ENCODE measurements around the gene HCK.
"Not testable (repeated sequence)": the region's sequence is repeated elsewhere in the genome, so short reads cannot be mapped to it uniquely, and the experiment has no call there.

HCK gene

GRCh38 chr20:32109392-32110172 is 57.5 kb downstream of the HCK start, which contains the start of gene TM9SF4:
Gene TM9SF4, plus strand, starts transcription at chr20:32109714. Its CDS starts 27 bp downstream, at chr20:32109741.
- peak; percentile 86 to 87 for DNase-seq

GRCh38 chr20:32110173-32110704 is 58.2 kb downstream of the HCK start:
- DNase-seq = no peak

- no peak for DNase-seq
Measured at GRCh38 chr20:32110727-32111126, 58.7 kb downstream of the HCK start.

DNA sequence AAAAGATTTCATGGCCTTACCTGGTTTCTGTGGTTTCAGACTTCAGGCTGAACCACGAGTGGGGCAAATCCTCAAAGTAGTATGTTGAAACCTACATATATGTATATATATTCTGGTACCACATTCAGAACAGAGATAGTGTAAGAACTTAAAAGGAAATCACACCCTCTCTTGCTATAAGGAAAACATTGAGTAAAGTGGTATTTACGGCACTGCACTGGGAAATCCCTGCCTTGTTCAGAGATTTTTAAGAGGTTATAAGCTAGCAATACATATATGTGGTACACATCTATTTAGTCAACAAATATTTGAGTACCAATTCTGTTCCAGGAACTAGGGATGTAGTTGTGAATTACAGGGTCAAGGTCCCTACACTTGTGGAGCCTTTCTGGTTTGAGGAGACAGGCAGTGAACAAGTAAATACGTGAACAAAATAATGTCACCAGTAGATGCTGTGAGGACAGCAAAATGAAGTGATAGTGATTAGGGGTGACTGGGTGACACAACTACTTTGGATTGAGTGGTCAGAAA is 59.2 kb downstream of the HCK start:
- no peak for DNase-seq

GRCh38 chr20:32111753-32112152 is 59.7 kb downstream of the HCK start:
- no peak for DNase-seq

- no peak for DNase-seq
Measured at GRCh38 chr20:32112841-32113240, 60.8 kb downstream of the HCK start.

DNA sequence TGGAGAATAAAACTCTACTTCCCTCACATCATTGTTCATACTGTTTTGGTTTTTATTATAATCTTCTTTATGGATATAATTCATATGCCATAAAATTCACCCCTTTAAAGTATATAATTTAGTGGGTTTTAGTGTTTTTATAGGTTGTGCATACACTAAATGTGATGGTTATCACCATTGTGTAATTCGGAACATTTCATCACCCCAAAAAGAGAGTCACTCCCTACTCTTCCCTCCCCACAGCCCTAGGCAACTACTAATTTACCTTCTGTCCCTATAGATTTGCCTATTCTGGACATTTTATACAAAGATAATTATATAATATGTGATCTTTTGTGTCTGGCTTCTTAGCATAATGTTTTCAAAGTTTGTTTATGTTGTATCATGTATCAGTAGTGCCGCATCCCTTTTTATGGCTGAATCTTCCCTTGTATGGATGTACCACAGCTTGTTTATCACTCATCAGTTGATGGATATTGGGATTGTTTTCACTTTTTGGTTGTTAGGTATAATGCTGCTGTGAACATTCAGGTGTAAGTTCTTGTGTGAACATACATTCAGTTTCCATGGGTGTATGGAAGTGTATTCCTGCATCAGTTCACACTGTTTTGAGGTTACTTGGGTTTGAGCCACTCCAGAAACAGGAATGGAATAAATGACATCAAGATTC is 61.7 kb downstream of the HCK start:
- no peak for DNase-seq

DNA sequence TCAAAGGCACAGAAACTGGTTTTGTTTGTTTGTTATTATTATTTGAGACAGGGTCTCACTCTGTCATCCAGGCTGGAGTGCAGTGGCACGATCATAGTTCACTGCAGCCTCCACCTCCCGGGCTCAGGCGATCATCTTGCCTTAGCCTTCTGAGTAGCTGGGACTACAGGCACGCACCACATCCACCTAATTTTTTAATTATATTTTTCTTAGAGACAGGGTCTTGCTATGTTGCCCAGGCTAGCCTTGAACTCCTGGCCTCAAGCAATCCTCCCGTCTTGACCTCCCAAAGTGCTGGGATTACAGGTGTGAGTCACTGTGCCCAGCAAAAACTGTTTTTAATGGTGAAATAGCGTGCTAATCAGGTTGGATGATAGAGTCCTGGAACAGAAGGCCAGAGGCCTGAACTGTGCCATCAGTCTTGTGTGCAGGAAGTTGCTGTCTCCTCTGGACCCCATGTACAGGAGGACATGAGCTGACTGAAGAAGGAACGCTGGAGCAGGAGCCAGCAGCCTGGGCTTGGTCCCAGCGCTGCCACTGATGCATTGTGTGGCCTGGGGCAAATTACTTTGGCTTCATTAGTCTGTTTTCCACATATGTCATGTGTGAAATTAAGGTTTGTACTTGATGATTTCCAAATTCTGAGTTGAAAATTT is 62.4 kb downstream of the HCK start:
- no peak for DNase-seq

- DNase-seq = no peak
Measured at GRCh38 chr20:32115211-32115767, 63.2 kb downstream of the HCK start.

- no peak for DNase-seq
Measured at GRCh38 chr20:32116079-32116521, 64.1 kb downstream of the HCK start.

GRCh38 chr20:32116796-32117195 is 64.8 kb downstream of the HCK start:
- DNase-seq = not testable (repeated sequence)

- not testable (repeated sequence) for DNase-seq
Measured at GRCh38 chr20:32118427-32118826, 66.4 kb downstream of the HCK start.

DNA sequence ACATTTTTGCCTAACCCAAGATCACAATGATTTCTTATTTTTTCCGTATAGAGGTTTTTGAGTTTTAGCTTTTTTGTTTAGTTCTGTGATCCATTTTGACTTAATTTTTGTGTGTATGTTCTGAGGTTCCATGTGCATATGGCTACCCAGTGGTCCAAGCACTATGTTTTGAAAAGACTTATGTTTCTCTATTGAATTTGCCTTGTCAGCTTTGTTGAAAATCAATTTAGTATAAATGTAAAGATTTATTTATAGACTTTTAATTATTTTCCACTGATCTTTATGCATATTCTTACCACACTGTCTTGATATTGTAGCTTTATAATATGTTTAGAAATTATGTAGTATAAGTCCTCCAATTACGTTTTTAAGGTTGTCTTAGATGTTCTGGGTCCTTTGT is 67.7 kb downstream of the HCK start:
- DNase-seq = no peak

- DNase-seq = not testable (repeated sequence)
Measured at GRCh38 chr20:32121908-32122307, 69.9 kb downstream of the HCK start.

DNA sequence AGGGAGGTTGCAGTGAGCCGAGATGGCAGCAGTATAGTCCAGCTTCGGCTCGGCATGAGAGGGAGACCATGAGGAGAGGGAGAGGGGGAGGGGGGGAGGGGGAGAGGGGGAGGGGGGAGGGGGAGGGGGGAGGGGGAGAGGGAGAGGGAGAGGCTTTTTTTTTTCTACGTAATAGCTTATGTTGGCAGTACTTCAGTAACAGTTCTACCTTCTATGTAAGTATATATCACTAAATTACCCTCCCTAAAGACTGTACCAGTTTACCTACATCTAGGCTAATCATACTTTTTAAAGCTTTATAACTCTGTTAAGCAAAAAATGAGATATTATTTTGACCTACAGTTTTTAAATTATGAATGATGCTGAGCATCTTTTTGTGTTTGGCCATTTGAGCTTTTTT is 71.0 kb downstream of the HCK start:
- no peak for DNase-seq

DNA sequence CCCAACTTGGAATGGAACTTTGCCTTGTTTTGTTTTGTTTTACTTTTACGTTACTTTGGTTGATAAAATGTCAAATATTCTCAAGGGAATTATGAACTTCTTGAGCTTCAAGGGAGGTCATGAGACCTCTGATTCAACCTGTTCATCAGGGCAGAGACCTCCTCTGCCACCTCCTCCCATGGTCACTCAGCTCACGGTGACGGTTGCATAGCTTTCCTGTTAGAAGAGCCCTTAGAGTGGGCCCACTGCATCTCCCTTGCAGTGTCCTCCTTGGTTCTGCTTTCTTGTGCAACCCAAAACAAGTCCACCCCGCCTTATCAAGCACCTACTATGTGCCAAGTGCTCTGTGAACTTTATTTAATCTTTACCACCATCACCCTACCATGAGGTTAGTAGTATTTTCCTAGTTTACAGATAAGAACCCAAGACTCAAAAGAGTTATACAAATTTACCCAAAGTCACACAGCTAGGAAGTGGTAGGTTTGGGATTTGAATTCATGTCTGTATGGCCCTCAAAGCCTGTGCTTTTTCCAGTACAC is 72.9 kb downstream of the HCK start:
- no peak for DNase-seq

DNA sequence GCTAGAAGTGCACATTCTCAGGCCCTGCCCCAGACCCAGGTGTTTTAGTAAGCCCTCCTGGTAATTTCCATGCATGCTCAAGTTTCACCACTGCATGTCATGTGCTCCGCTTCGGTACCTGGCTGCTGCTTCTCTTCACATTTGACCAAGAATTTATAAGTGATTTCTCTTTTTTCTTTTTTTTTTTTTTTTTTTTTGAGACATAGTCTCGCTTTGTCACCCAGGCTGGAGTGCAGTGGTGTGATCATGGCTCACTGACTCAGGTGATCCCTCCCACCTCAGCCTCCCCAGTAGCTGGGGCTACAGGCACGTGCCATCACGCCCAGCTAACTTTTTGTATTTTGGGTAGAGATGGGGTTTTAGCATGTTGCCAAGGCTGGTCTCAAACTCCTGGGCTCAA is 73.5 kb downstream of the HCK start:
- no peak for DNase-seq

GRCh38 chr20:32126919-32127318 is 74.9 kb downstream of the HCK start:
- no peak for DNase-seq

DNA sequence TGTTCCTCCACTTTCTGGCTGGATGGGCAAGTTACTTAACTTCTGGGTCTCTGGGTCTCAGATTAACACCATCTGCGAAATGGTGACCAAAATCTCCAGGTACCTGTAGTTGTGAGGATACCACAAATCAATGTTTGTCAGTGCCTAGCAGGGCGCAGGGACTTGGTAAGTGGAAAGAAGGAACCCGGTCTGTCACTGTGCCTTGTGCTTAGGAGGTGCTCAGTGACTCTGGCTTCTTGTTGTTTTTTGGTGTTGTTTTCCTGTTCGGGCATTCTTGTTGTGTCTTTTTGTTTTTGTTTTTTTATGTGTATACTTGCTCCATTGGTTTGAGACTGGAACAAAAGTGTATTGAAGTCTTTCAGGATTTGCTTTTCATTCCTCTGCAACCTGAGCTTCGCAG is 75.3 kb downstream of the HCK start:
- no peak for DNase-seq

DNA sequence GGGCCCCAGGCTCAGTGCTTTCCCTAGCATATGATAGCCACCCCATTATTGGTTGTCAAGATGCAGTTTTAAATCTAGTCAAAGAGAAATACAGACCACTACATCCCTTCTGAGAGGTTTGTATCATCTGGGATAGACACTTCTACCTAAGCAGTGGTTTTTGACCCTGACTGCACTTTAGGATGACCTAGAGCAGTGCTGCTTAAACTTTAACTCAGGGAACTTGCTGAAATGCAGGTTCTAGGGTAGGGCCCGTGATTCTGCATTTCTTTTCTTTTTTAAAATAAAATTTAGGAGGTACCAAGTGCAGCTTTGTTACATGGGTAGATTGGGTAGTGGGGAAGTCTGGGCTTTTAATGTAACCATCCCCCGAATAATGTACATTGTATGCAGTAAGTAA is 76.1 kb downstream of the HCK start:
- no peak for DNase-seq

GRCh38 chr20:32129863-32130262 is 77.8 kb downstream of the HCK start:
- DNase-seq = no peak

GRCh38 chr20:32130352-32130751 is 78.3 kb downstream of the HCK start:
- no peak for DNase-seq

GRCh38 chr20:32130965-32131364 is 78.9 kb downstream of the HCK start:
- no peak for DNase-seq
